Mammary epithelial cell (primary cell): Measurements from ENCODE around the gene RFTN1.

Experiments used
- CTCF ChIP-seq, 2 donors: IDR thresholded peaks in 1 of 2; conservative IDR thresholded peaks in 1 of 2; 2 replicates each; pipeline ENCODE4 v1.5.1; 2011 to 2012; ENCODE audit warnings: inconsistent platforms in 2 of 2, low read length in 2 of 2, mild to moderate bottlenecking in 2 of 2, control low read depth in 1 of 2, low read depth in 1 of 2; ENCODE audit not compliant: insufficient read depth in 1 of 2; ENCODE audit errors: extremely low read depth in 1 of 2
- EZH2 ChIP-seq: IDR thresholded peaks from 2 replicates; pipeline ENCODE4 v1.6.1; 2012; ENCODE audit warnings: low read length, inconsistent platforms, borderline replicate concordance

- no peak for TF ChIP-seq CTCF (conservative IDR thresholded peaks at IDR 0.05 in 1 of 2, IDR thresholded peaks at IDR 0.05 in 1 of 2; ENCODE audit: extremely low read depth in 1 of 2, insufficient read depth in 1 of 2, low read depth in 1 of 2, low read length in 2 of 2)
- TF ChIP-seq EZH2 = no peak
These were observed 21.3 kb upstream of the RFTN1 start for GRCh38 chr3:16534640-16535262.
